Measurements from ENCODE around the gene SYT2.

- TF ChIP-seq FOXJ3 (CRISPR knock-in tag; IDR thresholded peaks at IDR 0.05; ENCODE audit: borderline replicate concordance) = no peak
- no peak for TF ChIP-seq ZBTB39 (CRISPR knock-in tag; IDR thresholded peaks at IDR 0.05)
- no peak for TF ChIP-seq ZNF263 (CRISPR knock-in tag; IDR thresholded peaks at IDR 0.05)
- no peak for TF ChIP-seq EP300 (IDR thresholded peaks at IDR 0.05; ENCODE audit: low read depth in 2 of 2, low read length in 2 of 2)
- no peak for TF ChIP-seq EP300 (CRISPR knock-in tag; IDR thresholded peaks at IDR 0.05; ENCODE audit: borderline replicate concordance)
- TF ChIP-seq ZNF121 (CRISPR knock-in tag; IDR thresholded peaks at IDR 0.05) = no peak
- TF ChIP-seq THRA (CRISPR knock-in tag; IDR thresholded peaks at IDR 0.05; ENCODE audit: borderline replicate concordance) = no peak
- no peak for TF ChIP-seq ZC3H13 (CRISPR knock-in tag; IDR thresholded peaks at IDR 0.05)
These were observed 6.4 kb upstream of the SYT2 start for GRCh38 chr1:202716654-202717053.
